Measurements from ENCODE around the gene PDXK.

- TF ChIP-seq CTCF (conservative IDR thresholded peaks at IDR 0.05 in 1 of 2, IDR thresholded peaks at IDR 0.05 in 1 of 2; ENCODE audit: extremely low read depth in 1 of 2, insufficient read depth in 1 of 2, low read depth in 1 of 2, low read length in 2 of 2) (no peak), EZH2 (IDR thresholded peaks at IDR 0.05; ENCODE audit: borderline replicate concordance, low read length) (no peak)
Measured at GRCh38 chr21:43691086-43691795, 27.7 kb upstream of the PDXK start.

All from mammary epithelial cell (primary cell).